Fibroblast of villous mesenchyme (primary cell): ENCODE data around the gene MRPL53. TPM values are rescaled to one million over a fixed set of nuclear protein-coding genes. Genes with fewer than 3 reads are reported as not detected.
A peak's percentile ranks its signal among the peaks of the same experiment; 100 is the strongest.

Source experiments
- DNase-seq: peaks from one replicate; pipeline ENCODE4 v3.0.0-alpha.2; 2010; ENCODE audit warnings: low read depth
- H3K4me3 ChIP-seq: 2 replicates; pipeline ENCODE4 v1.5.1; 2011; ENCODE audit warnings: low read depth, mild to moderate bottlenecking, low read length
- CTCF ChIP-seq: IDR thresholded peaks from 2 replicates; pipeline ENCODE4 v1.5.1; 2012; ENCODE audit warnings: low read depth, mild to moderate bottlenecking, low read length; ENCODE audit not compliant: insufficient read depth
- total RNA-seq: library from RNA; depleted of rRNA; stranded (reverse); fragments of >200 nt; gene quantifications from 2 replicates; pipeline ENCODE4 v1.2.3, GENCODE V29; 2012

The MRPL53 gene
- total RNA-seq, 1 donor = 21.2 TPM

GRCh38 chr2:74513605-74514367 lies 41.3 kb upstream of the MRPL53 start:
- no peak overlapping the region for H3K4me3 ChIP-seq
- DNase-seq = no peak
- no peak for TF ChIP-seq CTCF

- DNase-seq = no peak
- no peak for TF ChIP-seq CTCF
- no peak overlapping the region for H3K4me3 ChIP-seq
Observed at GRCh38 chr2:74512744-74513604, 40.5 kb upstream of the MRPL53 start.

- no peak for TF ChIP-seq CTCF
- DNase-seq = no peak
- H3K4me3 ChIP-seq = no peak overlapping the region
Observed at GRCh38 chr2:74511104-74511989, 38.9 kb upstream of the MRPL53 start.

GRCh38 chr2:74510272-74510671 lies 37.8 kb upstream of the MRPL53 start:
- no peak overlapping the region for H3K4me3 ChIP-seq
- DNase-seq = no peak
- TF ChIP-seq CTCF = no peak

- H3K4me3 ChIP-seq = peak overlapping the region; percentile 98
- peak; percentile 42 for DNase-seq
- no peak for TF ChIP-seq CTCF
Observed at GRCh38 chr2:74507926-74508520, 35.5 kb upstream of the MRPL53 start.
